Measurements from ENCODE around the gene HORMAD2. TPM values are rescaled to one million over a fixed set of nuclear protein-coding genes. Genes with fewer than 3 reads are reported as not detected.

HORMAD2 gene
- total and polyA plus RNA-seq, 2 experiments from 2014 or later, result not detected

GRCh38 chr22:30116362-30117117, 36.3 kb downstream of the HORMAD2 start:
- no peaks in the 10 kb centered on the region for H3K9me2 ChIP-seq (ENCODE audit: insufficient read depth)
- no peaks in the 10 kb centered on the region for H3K36me3 ChIP-seq (ENCODE audit: low read depth)
- in situ Hi-C loops (cut with MboI), result loop anchor here (10.0 kb wide), 1 partner anchor 118 kb away; no protein-coding TSS in a partner anchor
- H3K9me3 ChIP-seq (ENCODE audit: low read depth), result no peaks in the 10 kb centered on the region
- peak overlapping the region; percentile 10; the same call in 1 of the 2 replicates for H3K9ac ChIP-seq
- peak overlapping the region; percentile 31 for H3K4me2 ChIP-seq (ENCODE audit: unreplicated experiment)
- DNase-seq, result peak; percentile 82
- H3K79me2 ChIP-seq (ENCODE audit: insufficient read depth), result no peaks in the 10 kb centered on the region
- peaks cover 22% of the 10 kb centered on the region for H3F3A ChIP-seq (ENCODE audit: insufficient read depth)
- H3K27ac ChIP-seq, result peak overlapping the region; percentile 55
- H3K4me1 ChIP-seq (ENCODE audit: insufficient read depth), result peaks cover 20% of the 10 kb centered on the region
- no peak overlapping the region for H2AFZ ChIP-seq
- no peak overlapping the region for H3K4me3 ChIP-seq
- 42 to 67% methylated on average over 1 of the region's 1 CpG for WGBS, 2 experiments (ENCODE audit: low coverage in 1 of 2, low lambda C conversion rate in 2 of 2, missing lambda C conversion rate in 2 of 2)
- 0 out of 2 replicates have a peak, but pooled peaks have one; percentile 38 for TF ChIP-seq EZH2phosphoT487 (IDR thresholded peaks at IDR 0.05; ENCODE audit: insufficient read depth, low read depth)
- no peak for TF ChIP-seq EZH2 (IDR thresholded peaks at IDR 0.05; ENCODE audit: insufficient read depth, poor library complexity, severe bottlenecking)
- 0 out of 2 replicates have a peak, but pooled peaks cover 6% of the 10 kb centered on the region for H3K27me3 ChIP-seq (replicated peaks; ENCODE audit: insufficient read depth)
- no peaks in the 10 kb centered on the region for H4K20me1 ChIP-seq (ENCODE audit: insufficient read depth)

- H3K9me2 ChIP-seq (ENCODE audit: insufficient read depth), result no peaks in the 10 kb centered on the region
- TF ChIP-seq EZH2 (IDR thresholded peaks at IDR 0.05; ENCODE audit: insufficient read depth, poor library complexity, severe bottlenecking), result no peak
- no peak for TF ChIP-seq EZH2phosphoT487 (IDR thresholded peaks at IDR 0.05; ENCODE audit: insufficient read depth, low read depth)
- H3K4me2 ChIP-seq (ENCODE audit: unreplicated experiment), result no peak overlapping the region
- H3K9ac ChIP-seq, result peak overlapping the region; percentile 10; the same call in 1 of the 2 replicates
- no peak overlapping the region for H2AFZ ChIP-seq
- H3K4me3 ChIP-seq, result no peak overlapping the region
- H3K36me3 ChIP-seq (ENCODE audit: low read depth), result no peaks in the 10 kb centered on the region
- H3K9me3 ChIP-seq (ENCODE audit: low read depth), result no peaks in the 10 kb centered on the region
- peaks cover 20% of the 10 kb centered on the region for H3K4me1 ChIP-seq (ENCODE audit: insufficient read depth)
- H4K20me1 ChIP-seq (ENCODE audit: insufficient read depth), result no peaks in the 10 kb centered on the region
- H3K27ac ChIP-seq, result no peak overlapping the region
- 94 to 98% methylated on average over 3 of the region's 3 CpGs for WGBS, 2 experiments (ENCODE audit: low coverage in 1 of 2, low lambda C conversion rate in 2 of 2, missing lambda C conversion rate in 2 of 2)
- no peaks in the 10 kb centered on the region for H3K79me2 ChIP-seq (ENCODE audit: insufficient read depth)
- peaks cover 22% of the 10 kb centered on the region for H3F3A ChIP-seq (ENCODE audit: insufficient read depth)
- 0 out of 2 replicates have a peak, but pooled peaks cover 9% of the 10 kb centered on the region for H3K27me3 ChIP-seq (replicated peaks; ENCODE audit: insufficient read depth)
- in situ Hi-C loops (cut with MboI), result loop anchor here (10.0 kb wide), 1 partner anchor 118 kb away; no protein-coding TSS in a partner anchor
- no peak for DNase-seq
Measured at GRCh38 chr22:30117256-30117655, 37.0 kb downstream of the HORMAD2 start.

- Histone ChIP-seq H3K27ac (no peak overlapping the region), H3K4me2 (ENCODE audit: unreplicated experiment) (no peak overlapping the region), H3K79me2 (ENCODE audit: insufficient read depth) (no peaks in the 10 kb centered on the region), H3K27me3 (replicated peaks; ENCODE audit: insufficient read depth) (0 out of 2 replicates have a peak, but pooled peaks cover 9% of the 10 kb centered on the region), H3K9ac (no peak overlapping the region), H3K4me3 (no peak overlapping the region), H3F3A (ENCODE audit: insufficient read depth) (peaks cover 22% of the 10 kb centered on the region), H2AFZ (no peak overlapping the region), H4K20me1 (ENCODE audit: insufficient read depth) (no peaks in the 10 kb centered on the region), H3K36me3 (ENCODE audit: low read depth) (no peaks in the 10 kb centered on the region), H3K9me2 (ENCODE audit: insufficient read depth) (no peaks in the 10 kb centered on the region), H3K9me3 (ENCODE audit: low read depth) (no peaks in the 10 kb centered on the region), H3K4me1 (ENCODE audit: insufficient read depth) (peaks cover 20% of the 10 kb centered on the region)
- in situ Hi-C loops (cut with MboI), result loop anchor here (10.0 kb wide), 1 partner anchor 117 kb away; no protein-coding TSS in a partner anchor
- DNase-seq, result no peak
- TF ChIP-seq EZH2 (IDR thresholded peaks at IDR 0.05; ENCODE audit: insufficient read depth, poor library complexity, severe bottlenecking), result no peak
- TF ChIP-seq EZH2phosphoT487 (IDR thresholded peaks at IDR 0.05; ENCODE audit: insufficient read depth, low read depth), result no peak
- 94 to 100% methylated on average over 2 of the region's 2 CpGs for WGBS, 2 experiments (ENCODE audit: low coverage in 1 of 2, low lambda C conversion rate in 2 of 2, missing lambda C conversion rate in 2 of 2)
Measured at GRCh38 chr22:30118291-30118690, 38.0 kb downstream of the HORMAD2 start.

- no peak for DNase-seq
- 52 to 54% methylated on average over 6 of the region's 6 CpGs for WGBS, 2 experiments (ENCODE audit: low coverage in 1 of 2, low lambda C conversion rate in 2 of 2, missing lambda C conversion rate in 2 of 2)
- TF ChIP-seq EZH2phosphoT487 (IDR thresholded peaks at IDR 0.05; ENCODE audit: insufficient read depth, low read depth) (no peak), EZH2 (IDR thresholded peaks at IDR 0.05; ENCODE audit: insufficient read depth, poor library complexity, severe bottlenecking) (no peak)
- in situ Hi-C loops (cut with MboI), result no loop called here
- H2AFZ ChIP-seq, result no peak overlapping the region
- H3K4me3 ChIP-seq, result no peak overlapping the region
- H3K79me2 ChIP-seq (ENCODE audit: insufficient read depth), result no peaks in the 10 kb centered on the region
- H3K4me1 ChIP-seq (ENCODE audit: insufficient read depth), result peaks cover 2% of the 10 kb centered on the region
- no peaks in the 10 kb centered on the region for H4K20me1 ChIP-seq (ENCODE audit: insufficient read depth)
- H3F3A ChIP-seq (ENCODE audit: insufficient read depth), result peaks cover 2% of the 10 kb centered on the region
- H3K36me3 ChIP-seq (ENCODE audit: low read depth), result no peaks in the 10 kb centered on the region
- no peak overlapping the region for H3K9ac ChIP-seq
- 0 out of 2 replicates have a peak, but pooled peaks cover 9% of the 10 kb centered on the region for H3K27me3 ChIP-seq (replicated peaks; ENCODE audit: insufficient read depth)
- no peak overlapping the region for H3K4me2 ChIP-seq (ENCODE audit: unreplicated experiment)
- H3K27ac ChIP-seq, result no peak overlapping the region
- H3K9me3 ChIP-seq (ENCODE audit: low read depth), result no peaks in the 10 kb centered on the region
- H3K9me2 ChIP-seq (ENCODE audit: insufficient read depth), result no peaks in the 10 kb centered on the region
Measured at GRCh38 chr22:30121960-30122359, 41.7 kb downstream of the HORMAD2 start.
